Measurements from ENCODE around the gene CCDC192.
"Not testable (repeated sequence)": the region's sequence is repeated elsewhere in the genome, so short reads cannot be mapped to it uniquely, and the experiment has no call there.

The CCDC192 gene

DNA sequence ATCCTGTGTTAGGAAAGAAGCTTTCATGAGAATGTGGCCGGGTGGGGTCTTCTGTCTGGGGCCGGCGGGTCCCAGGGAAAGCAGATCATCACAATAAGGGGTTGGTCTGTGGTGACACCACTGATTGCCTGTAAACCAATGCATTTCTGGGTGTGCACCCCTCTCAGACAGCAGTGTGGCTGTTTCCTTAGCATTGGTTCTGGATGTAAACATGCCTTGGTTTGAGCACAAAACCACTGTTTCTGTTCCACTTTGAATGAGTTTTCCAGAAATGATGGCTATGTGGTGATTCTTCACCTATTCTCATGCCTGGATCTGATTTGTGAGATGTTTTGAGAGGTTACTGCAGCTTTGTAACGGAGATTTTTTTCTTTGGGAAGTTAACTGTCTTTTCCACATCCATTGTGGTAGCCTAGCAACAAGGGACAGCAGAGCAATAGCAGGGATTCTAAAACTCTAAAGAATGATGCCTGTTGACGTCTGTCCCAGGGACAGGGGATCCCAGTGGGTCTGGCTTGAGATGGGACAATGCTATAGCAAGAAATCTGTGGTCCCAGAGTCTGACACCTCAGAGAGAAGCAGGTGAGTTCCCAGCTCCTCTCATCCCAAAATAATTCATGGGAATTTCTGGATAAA is at the start of gene CCDC192:
TSS of gene CCDC192 (plus strand) at position 466 of the 636 bp plus-strand sequence. CDS start at position 521, 55 bp downstream.
- DNase-seq, result no peak

DNA sequence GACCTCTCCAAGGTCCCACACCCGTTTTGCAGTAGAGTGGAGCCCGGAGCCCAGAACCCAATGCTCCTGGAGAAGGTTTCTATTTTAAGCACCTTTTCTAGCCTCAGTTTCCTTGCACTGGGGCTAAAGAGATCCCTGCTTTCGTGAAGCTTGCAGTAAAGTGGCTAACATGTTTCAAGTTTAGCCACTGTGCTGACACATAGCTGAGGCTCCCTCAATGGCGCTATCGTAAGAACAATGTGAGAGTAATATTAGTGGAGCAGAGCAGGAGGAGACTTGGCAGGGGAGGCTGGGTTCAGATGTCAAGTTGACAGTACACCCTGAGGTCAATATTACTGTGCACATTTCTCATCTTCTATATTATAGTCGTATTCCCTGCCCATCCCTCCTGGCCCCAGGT is 46.4 kb upstream of the CCDC192 start:
- no peak for DNase-seq

GRCh38 chr5:127660047-127660733 is 43.0 kb upstream of the CCDC192 start:
- no peak for DNase-seq

DNA sequence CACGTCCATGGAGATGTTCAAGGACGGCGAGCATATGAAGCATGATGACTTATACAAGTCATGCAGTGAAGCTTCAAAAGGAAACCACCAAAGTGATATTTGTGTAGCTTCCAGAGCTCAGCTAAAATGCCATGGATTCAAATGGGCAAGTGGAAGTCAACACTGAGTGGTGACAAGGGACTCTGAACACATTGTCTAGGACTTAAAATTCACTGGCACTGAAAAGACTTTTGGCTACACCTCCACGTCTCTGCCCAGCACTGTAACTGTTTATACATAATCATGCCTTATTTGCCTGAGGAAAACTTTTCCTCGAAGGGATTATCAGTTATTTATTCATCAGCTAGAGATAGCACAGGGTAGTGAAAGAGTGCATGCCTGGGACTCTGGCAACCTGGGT is 39.1 kb upstream of the CCDC192 start:
- no peak for DNase-seq

- no peak for DNase-seq
Observed at GRCh38 chr5:127665641-127666040, 37.5 kb upstream of the CCDC192 start.

DNA sequence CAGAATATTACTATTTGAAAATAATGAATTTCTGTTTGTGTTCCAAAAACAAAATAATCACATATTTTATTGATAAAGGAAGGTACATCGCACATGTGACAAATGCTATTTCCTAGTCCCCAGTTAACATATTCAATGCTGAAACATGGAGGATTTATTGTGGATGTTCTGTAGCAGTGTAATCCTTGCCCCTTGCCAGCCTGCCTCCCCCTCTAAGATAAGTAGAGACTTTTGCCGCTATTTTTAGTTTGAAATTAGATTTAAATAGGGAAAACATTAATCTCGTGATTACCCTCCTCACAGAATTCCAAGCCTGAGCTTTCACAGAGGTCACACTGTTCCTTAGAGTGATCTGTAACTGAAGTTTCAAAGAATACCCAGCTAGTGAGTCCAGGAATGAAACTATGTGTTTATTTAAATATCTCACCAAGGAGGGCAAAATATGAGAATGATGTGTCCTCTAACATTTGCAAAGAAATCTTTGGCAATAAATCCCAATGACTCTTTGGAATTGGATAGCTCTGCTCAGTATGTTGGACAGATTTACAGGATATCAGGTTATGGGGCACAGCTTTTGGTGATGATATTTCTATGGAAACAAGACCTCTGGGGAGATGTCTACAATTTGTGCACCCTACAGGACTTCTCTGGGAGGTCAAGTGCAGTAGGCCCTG is 37.0 kb upstream of the CCDC192 start:
- DNase-seq, result no peak

DNA sequence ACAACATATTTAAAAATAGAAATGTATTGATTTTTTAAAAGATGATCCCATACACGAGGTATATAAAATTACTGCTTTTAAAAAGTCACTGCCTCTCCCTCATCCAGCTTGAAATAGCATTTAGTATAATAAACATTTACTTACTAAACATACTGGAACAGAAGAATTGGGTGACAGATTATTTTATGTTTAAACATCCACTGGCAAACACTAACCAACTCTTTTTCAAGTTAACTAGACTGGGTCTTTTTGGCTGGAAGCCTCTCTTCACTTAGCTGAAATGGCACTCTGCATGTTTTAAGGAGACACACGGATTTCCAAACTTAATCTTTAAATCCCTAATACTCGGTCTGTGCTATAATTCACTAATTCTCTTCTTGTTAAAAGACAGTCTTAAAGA is 35.3 kb upstream of the CCDC192 start:
- DNase-seq, result no peak

- no peak for DNase-seq
Observed at GRCh38 chr5:127671218-127671617, 32.0 kb upstream of the CCDC192 start.

- no peak for DNase-seq
Observed at GRCh38 chr5:127673117-127673800, 29.9 kb upstream of the CCDC192 start.

DNA sequence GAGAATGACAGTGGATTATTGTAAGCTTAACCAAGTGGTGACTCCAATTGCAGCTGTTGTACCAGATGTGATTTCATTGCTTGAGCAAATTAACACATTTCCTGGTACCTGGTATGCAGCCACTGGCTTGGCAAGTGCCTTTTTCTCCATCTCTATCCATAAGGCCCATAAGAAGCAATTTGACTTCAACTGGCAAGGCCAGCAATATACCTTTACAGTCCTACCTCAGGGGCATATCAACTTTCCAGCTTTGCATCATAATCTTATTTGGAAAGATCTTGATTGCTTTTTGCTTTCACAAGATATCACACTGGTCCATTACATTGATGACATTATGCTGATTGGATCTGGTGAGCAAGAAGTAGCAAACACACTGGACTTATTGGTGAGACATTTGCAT is 26.2 kb upstream of the CCDC192 start:
- not testable (repeated sequence) for DNase-seq

DNA sequence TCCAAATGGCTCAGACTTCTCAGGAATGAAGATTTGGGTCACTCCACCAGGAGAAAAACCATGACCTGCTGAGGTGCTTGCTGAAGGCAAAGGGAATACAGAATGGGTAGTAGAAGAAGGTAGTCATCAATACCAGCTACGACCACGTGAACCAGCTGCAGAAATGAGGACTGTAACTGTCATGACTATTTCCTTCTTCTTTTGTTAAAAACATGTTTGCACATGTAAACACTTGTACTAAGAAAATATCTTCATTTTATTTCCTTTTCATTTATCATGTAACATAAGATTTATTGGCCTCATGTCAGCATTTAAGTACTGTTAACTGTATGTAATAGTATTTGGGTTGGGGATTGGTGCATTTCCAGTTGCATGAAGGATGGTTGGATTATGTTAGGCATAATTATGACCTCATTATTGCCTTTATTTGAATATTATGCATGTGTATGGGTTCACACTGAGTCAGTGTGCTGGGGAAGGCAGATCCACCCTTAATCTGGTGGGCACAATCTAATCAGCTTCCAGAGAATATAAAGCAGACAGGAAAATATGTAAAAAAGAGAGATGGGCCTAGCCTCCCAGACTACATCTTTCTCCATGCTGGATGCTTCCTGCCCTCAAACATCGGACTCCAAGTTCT is 23.4 kb upstream of the CCDC192 start:
- not testable (repeated sequence) for DNase-seq

DNA sequence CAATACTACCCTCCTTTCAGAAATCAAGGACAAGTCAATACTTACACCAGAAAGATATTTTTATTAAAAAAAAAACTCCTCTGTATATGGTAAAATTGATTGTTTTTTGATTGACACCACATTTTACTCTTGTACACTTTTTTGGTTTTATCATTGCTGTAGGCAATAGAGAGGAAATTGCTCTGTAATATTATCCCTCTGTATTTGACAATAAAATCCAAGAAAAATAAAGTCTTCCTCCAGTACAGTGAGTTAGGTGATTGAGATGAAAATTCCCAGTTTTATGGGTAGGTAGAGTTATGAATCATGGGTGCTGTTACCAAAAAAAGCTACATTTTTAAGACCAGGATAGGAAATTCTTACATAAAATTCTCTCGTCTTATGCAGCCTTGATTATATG is 22.6 kb upstream of the CCDC192 start:
- no peak for DNase-seq

DNA sequence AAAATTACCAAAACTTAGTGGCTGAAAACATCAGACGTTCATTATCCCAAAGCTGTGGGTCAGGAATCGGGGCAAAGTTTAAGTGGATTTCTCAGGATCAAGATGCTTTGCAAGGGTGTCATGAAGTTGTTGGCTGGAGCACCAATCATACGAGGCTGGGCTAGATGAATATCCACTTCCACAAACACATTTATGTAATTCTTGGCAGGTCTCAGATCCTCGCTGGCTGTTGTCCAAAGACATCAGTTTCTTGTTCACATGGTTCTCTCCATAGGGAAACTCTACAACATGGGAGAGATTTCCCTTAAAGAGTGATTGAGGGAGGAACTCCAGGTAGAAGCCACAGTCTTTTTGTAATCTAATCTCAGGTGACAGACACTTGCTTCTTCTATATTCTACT is 20.2 kb upstream of the CCDC192 start:
- no peak for DNase-seq

DNA sequence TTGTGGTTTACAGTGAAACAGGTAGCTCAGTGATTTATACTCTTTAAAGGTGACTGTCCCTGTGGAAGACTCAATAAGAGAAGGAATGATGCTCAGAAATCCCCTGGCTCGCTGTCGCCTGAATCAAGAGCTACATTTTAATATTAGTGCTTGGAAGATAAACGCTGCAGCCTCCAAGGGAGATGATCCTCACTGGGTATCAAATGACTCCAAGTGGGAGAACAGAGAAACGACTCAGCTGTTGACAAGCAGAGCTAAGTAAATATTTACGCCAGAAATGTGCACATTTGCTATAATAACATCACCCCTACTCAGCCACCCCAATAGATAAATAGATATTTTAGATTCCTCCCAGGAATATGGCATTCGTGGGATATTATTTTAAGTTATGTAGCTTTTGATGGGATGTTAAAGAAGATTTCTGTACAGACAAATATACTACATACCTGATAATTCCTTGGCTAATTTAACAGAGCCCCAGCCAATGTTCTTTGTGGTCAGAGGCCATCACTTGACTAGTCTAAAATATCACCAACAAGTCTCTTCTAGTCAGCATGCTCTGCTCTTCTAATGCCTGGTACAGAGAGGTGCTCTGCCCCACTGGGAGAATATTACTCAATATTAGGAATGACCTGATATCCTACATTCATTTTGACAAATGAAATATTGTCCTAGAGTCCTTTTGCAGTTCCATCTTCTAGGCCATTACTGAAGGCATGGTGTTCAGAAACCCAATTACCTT is 18.3 kb upstream of the CCDC192 start:
- DNase-seq, result no peak

- DNase-seq, result no peak
Observed at GRCh38 chr5:127685662-127686061, 17.5 kb upstream of the CCDC192 start.

DNA sequence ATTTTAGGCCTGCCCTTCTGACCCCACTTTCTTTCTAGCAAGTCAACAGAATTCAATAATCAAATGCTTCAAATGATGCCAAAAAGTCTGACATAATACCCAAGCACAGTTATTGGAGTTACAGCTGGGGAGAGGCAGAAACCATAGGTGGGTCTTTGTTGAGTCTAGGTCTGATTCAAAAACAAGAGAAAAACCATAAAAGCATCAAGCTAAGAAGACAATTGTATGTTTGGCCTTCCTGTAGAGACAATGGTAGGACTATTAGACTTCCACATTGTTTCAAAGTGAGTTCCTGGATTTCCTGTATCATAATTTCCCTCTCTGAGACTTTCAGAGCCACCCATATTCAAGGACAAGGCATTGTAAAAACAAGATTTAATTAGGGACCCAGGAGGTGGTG is 16.8 kb upstream of the CCDC192 start:
- DNase-seq, result no peak

DNA sequence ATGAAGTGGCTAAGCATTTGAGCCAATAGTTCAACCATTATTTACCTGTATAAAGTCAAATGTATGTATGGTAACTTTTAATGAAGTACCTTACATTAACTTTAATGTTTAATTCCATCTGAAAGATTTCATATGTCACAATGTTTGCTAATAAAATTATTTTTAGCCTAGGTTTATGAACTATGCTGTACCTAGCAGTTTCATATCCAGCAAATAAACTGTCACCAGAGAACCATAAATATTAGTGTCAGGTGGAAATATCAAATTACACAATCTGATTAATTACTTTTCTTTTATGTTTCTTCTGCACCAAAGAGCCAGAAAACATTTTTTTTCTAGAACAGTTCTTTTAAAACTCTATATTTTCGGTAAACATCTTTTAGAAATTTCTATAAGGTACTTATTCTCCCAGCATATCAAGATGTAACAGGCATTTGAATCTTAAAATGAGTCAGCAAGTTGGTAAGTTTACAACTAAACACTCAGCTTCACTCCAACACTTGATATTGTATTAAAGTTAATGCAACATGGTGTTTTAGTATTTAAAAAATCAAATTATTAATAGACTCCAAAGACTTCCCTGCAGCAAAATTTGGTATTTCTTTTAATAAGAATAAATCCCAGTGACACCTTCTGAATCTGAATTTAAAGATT is 8.5 kb upstream of the CCDC192 start:
- no peak for DNase-seq

GRCh38 chr5:127695346-127695745 is 7.8 kb upstream of the CCDC192 start:
- no peak for DNase-seq

DNA sequence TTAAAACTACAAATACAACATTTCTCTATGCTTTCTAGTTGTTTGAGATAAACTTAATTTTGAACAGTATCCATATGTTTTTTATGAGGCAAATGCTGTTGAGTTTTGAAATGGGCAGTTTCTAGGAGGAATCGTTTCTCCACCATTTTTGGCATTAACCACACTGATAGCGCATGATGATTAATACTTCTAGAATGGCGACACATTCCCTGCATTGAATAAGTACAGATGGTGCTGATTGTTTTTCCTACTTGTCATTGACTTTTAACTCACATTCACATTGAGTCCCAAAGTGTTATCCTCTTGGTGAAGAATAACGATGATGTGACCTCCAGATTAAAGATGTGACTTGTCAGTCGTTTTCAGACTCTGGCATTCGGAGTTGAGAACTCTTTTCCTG is 6.5 kb upstream of the CCDC192 start:
- no peak for DNase-seq

DNA sequence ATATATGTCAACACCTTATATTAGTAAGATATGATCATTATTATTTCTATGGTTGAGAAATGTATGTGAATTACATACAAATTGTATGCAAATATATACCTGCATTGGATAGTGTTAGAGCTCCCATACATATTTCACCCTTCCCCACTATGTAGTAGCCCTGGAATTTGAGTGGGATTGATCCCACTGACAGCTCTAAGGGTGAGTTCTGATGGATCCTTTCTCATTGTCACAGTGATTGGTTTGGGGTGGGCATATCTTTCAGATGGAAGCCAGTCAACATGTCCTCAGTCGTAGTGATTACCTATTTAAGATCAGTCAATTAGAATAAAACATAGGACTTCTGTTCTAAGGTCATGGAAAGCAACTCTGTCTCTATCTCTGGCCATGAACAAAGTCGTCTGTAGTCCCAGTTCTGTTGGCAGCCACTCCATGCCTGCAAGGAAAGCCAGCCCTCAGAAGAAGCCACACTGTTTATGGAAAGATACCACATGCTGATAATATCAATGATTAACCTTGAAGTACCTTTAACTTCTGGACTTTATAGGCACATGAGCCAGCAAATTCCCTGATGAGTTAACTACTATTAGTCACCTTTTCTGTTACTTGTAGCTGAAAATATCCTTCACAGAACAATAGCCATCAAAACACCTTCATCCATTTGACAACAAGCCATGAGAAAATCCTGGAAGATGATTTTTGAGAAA is 5.1 kb upstream of the CCDC192 start:
- no peak for DNase-seq

DNA sequence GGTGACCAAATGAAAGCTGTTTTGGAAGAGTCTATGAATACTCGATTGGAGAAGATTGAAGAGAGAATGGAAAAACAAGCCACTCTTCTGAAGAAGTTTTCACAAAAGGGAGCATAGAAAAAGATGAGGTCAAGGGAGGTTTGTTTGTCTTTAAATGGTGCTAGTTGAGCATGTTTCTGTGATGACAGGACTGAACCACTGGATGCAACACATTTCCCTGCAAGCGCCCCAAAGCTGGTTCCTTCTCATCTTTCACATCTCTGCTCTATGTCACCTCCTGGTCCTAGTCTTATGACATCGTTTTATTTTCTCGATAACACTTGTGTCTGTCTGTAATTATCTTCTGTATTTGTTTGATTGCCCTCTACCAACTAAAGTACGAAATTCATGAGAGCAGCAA is 3.8 kb upstream of the CCDC192 start:
- DNase-seq, result no peak

Data from NCI-H446 treated with DMSO at 0.1 percent for 48 hours (cell line).